Endothelial cell of umbilical vein (primary cell): ENCODE results near the gene MPST. TPM values are rescaled to one million over a fixed set of nuclear protein-coding genes. Genes with fewer than 3 reads are reported as not detected.

ENCODE experiments used
- BruUV-seq: library from RNA; stranded (reverse); fragments of 400-500 nt; replicated peaks from 2 replicates; lab custom pipeline; 2021; lab: Mats Ljungman, UMichigan
- CTCF ChIA-PET: fragments of 300-600, 350-600 bp; sonication (Branson Sonifier 250); formaldehyde crosslinking; loops from one replicate; lab custom pipeline; 2021; ENCODE audit warnings: antibody characterized with exemption, inconsistent platforms; lab: Charles Lee
- POLR2A ChIA-PET: fragments of 300-600, 350-600 bp; sonication (Branson Sonifier 250); formaldehyde crosslinking; loops from one replicate; lab custom pipeline; 2021; ENCODE audit warnings: antibody characterized with exemption, inconsistent platforms; lab: Charles Lee
- DNase-seq: peaks from one replicate; pipeline ENCODE4 v3.0.0-alpha.2; 2011; ENCODE audit warnings: low read depth, low spot score
- FAIRE-seq: peaks from 2 replicates; lab custom pipeline; 2011; peaks lifted over from hg19 to GRCh38; lab: Jason Lieb, UNC
- H2AFZ ChIP-seq: 2 replicates; pipeline ENCODE4 v1.6.0; 2012; ENCODE audit warnings: low read depth, low read length, control low read depth, inconsistent platforms
- H3K27ac ChIP-seq: 2 replicates; pipeline ENCODE4 v1.5.1; 2011; ENCODE audit warnings: low read depth, mild to moderate bottlenecking, control low read depth, low read length, moderate library complexity; ENCODE audit not compliant: insufficient read depth
- H3K27me3 ChIP-seq, 2 experiments: 2 replicates each; pipeline versions ENCODE4 v1.6.0 to v1.6.1; 2011; ENCODE audit warnings: low read length in 2 of 2, mixed read lengths in 1 of 2; ENCODE audit not compliant: control insufficient read depth in 2 of 2, insufficient read depth in 2 of 2
- H3K36me3 ChIP-seq, 2 experiments: 2 replicates in 1 of 2; 3 replicates in 1 of 2; pipeline ENCODE4 v1.5.1; 2011; ENCODE audit warnings: low read length in 2 of 2, mild to moderate bottlenecking in 1 of 2, moderate library complexity in 1 of 2; ENCODE audit not compliant: control insufficient read depth in 2 of 2, insufficient read depth in 2 of 2; ENCODE audit errors: extremely low read depth in 1 of 2
- H3K4me1 ChIP-seq: 3 replicates; pipeline ENCODE4 v1.5.1; 2011; ENCODE audit warnings: mild to moderate bottlenecking, low read length; ENCODE audit not compliant: control insufficient read depth, insufficient read depth; ENCODE audit errors: extremely low read depth
- H3K4me2 ChIP-seq: 2 replicates; pipeline ENCODE4 v1.6.1; 2011; ENCODE audit warnings: low read length, control low read depth, mixed read lengths; ENCODE audit not compliant: insufficient read depth
- H3K4me3 ChIP-seq, 3 experiments: fragments of 200-600 bp in 1 of 3; sonication (generic), shearing (Covaris generic) in 1 of 3; replicated peaks in 1 of 3; 2 replicates each; pipeline ENCODE4 v1.5.1; 2011 to 2016; ENCODE audit warnings: control low read depth in 3 of 3, low read length in 3 of 3, mild to moderate bottlenecking in 2 of 3, inconsistent platforms in 1 of 3, low read depth in 1 of 3, moderate library complexity in 1 of 3; ENCODE audit not compliant: insufficient read depth in 1 of 3
- H3K79me2 ChIP-seq: 2 replicates; pipeline ENCODE4 v1.6.0; 2012; ENCODE audit warnings: low read length, inconsistent platforms; ENCODE audit not compliant: control insufficient read depth, insufficient read depth
- H3K9ac ChIP-seq: replicated peaks from 2 replicates; pipeline ENCODE3; 2011; ENCODE audit warnings: low read length, control low read depth; ENCODE audit not compliant: insufficient read depth; ENCODE audit errors: extremely low read depth
- H3K9me1 ChIP-seq: replicated peaks from 3 replicates; pipeline ENCODE4 v1.6.0; 2011; ENCODE audit warnings: mild to moderate bottlenecking, low read length; ENCODE audit not compliant: control insufficient read depth, insufficient read depth; ENCODE audit errors: extremely low read depth
- H3K9me3 ChIP-seq: replicated peaks from 2 replicates; pipeline ENCODE4 v1.5.1; 2012; ENCODE audit warnings: low read length, inconsistent platforms; ENCODE audit not compliant: control insufficient read depth, insufficient read depth
- H4K20me1 ChIP-seq: replicated peaks from 2 replicates; pipeline ENCODE3; 2011; ENCODE audit warnings: mild to moderate bottlenecking, low read length; ENCODE audit not compliant: control insufficient read depth, insufficient read depth; ENCODE audit errors: extremely low read depth
- CTCF ChIP-seq, 2 donors: IDR thresholded peaks; 1 replicate in 1 of 2; 2 replicates in 1 of 2; pipeline ENCODE4 v1.5.1; 2011; ENCODE audit warnings: low read length in 2 of 2, mild to moderate bottlenecking in 2 of 2, moderate library complexity in 2 of 2, control low read depth in 1 of 2, inconsistent platforms in 1 of 2, low read depth in 1 of 2; ENCODE audit not compliant: insufficient read depth in 1 of 2; ENCODE audit errors: extremely low read depth in 1 of 2
- EZH2 ChIP-seq: IDR thresholded peaks from 2 replicates; pipeline ENCODE4 v1.6.1; 2012; ENCODE audit warnings: borderline replicate concordance, low read depth, mild to moderate bottlenecking, moderate library complexity, low read length, inconsistent platforms; ENCODE audit not compliant: severe bottlenecking
- FOS ChIP-seq: IDR thresholded peaks from 2 replicates; pipeline ENCODE4 v1.6.1; 2011; ENCODE audit warnings: mild to moderate bottlenecking, low read length, moderate library complexity, borderline replicate concordance; ENCODE audit not compliant: insufficient read depth
- GATA2 ChIP-seq: IDR thresholded peaks from 2 replicates; pipeline ENCODE4 v1.7.0; 2011; ENCODE audit warnings: low read depth, mild to moderate bottlenecking, moderate library complexity, mixed read lengths, low read length; ENCODE audit not compliant: insufficient read length, insufficient read depth
- MAX ChIP-seq: IDR thresholded peaks from 2 replicates; pipeline ENCODE4 v1.6.1; 2011; ENCODE audit not compliant: insufficient read depth, insufficient read length
- POLR2A ChIP-seq: IDR thresholded peaks from 2 replicates; pipeline ENCODE4 v1.6.1; 2012; ENCODE audit warnings: low read depth, mild to moderate bottlenecking, control low read depth, low read length
- dilution Hi-C: fragments of 300-500 bp; cut with MboI; formaldehyde crosslinking; loops from one replicate; pipeline ENCODE4 v1.15.0; 2019; ENCODE audit warnings: low sequenced_read_pairs; ENCODE audit not compliant: extremely low pct_ligation_motif_present
- intact Hi-C: fragments of 100-400 bp; cut with micrococcal nuclease; formaldehyde crosslinking; loops from one replicate; pipeline ENCODE4 v1.10.0; 2022
- polyA plus RNA-seq, 4 experiments: library from polyadenylated mRNA; depleted of rRNA in 3 of 4; stranded (reverse) in 3 of 4; unstranded in 1 of 4; fragments of >200 nt; gene quantifications; 2 replicates each; pipeline versions ENCODE4 v1.2.1 to v1.2.3, GENCODE V29; 2011 to 2012; ENCODE audit warnings: missing spikeins in 1 of 4
- total RNA-seq: library from RNA; stranded (reverse); gene quantifications from 2 replicates; pipeline ENCODE4 v1.2.3, GENCODE V29; 2021

The MPST gene
- total and polyA plus RNA-seq, 2 donors (not counting 3 experiments of a cell fraction or from before 2014, with no cell fraction given), result 93.2 to 124 TPM

GRCh38 chr22:36976606-36977005 lies 42.9 kb upstream of the MPST start:
- Histone ChIP-seq H3K9ac (no peak overlapping the region), H3K9me1 (no peaks in the 10 kb centered on the region), H3K4me1 (no peaks in the 10 kb centered on the region), H3K4me2 (no peak overlapping the region), H3K9me3 (no peaks in the 10 kb centered on the region), H4K20me1 (no peaks in the 10 kb centered on the region), H3K36me3 (no peaks in the 10 kb centered on the region), H3K27me3 (peaks cover 2 to 5% of the 10 kb centered on the region in 2 experiments), H3K79me2 (no peaks in the 10 kb centered on the region), H3K27ac (no peak overlapping the region), H2AFZ (no peak overlapping the region), H3K4me3 (no peak overlapping the region)
- TF ChIP-seq MAX (no peak), GATA2 (no peak), CTCF (IDR thresholded peaks at IDR 0.05; ENCODE audit: extremely low read depth in 1 of 2, insufficient read depth in 1 of 2, low read depth in 1 of 2, low read length in 2 of 2) (no peak), EZH2 (no peak), POLR2A (no peak), FOS (no peak)
- ChIA-PET POLR2A (no interaction called here), CTCF (interaction anchor here (0.6 to 9.1 kb wide), 17 partner anchors 8 to 223 kb away, joined by 3 to 120 read pairs (median 5); partner anchors contain the start of genes MPST, NCF4 and TST)
- DNase-seq (no peak), FAIRE-seq (no peak)
- dilution Hi-C loops, result no loop called here
- no TSS peak for BruUV-seq
- intact Hi-C loops, result no loop called here
